ENCODE results near the gene CASP7.

Gene CASP7

DNA sequence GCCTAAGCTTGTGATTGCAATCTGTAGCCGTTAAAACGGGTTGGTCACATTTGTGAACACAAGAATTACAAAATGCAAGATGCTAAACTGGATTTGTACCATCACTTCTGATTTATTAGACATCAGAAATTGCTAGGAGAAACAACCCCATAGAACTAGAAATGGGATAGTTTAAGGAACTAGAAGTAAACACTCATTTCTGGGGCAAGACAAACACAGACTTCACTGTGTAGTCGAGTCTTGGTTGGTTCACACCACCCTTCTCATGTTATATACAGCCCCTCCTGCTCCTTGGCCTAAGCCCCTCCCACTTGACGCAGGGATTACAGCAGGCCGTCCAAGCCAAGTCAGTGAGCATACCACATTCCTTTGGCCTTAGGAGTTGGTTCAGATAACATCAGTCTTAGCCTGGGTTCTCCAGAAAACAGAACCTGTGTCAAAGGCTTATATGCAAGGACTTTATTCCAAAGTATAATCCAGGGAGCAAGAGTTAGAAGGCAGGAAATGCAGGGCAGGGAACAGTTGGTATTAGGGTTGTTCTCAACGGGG is 13.8 kb upstream of the CASP7 start:
- no peak for DNase-seq (ENCODE audit: insufficient read length, low spot score)
- no peak for FAIRE-seq

DNA sequence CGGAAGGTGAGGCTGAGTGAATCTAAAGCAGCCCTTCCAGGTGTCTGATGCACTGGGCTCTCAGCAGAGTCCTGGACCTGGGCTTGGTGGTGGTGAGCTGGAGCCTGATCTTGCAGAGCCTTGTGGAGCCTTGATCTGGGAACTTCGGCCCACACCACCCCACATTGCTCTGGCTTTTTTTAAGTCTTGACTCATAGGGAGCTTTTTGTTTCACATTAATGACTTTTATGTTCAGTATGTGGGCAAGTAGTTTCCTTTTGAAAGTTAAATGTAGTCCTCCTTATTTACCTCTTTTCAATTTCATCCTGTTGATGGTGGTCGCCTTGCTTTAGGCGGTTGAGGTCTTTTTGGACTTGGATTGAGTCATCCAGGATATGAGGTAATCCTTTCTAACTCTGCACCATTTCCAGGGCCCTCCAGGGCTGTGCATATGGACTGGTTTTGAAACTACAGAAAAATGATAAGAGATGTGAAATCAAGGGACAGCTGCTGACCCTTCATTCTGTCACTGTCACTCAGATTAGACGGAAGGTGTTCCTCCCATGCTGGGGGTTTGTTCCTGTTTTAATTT is 12.9 kb upstream of the CASP7 start:
- FAIRE-seq: no peak
- no peak for DNase-seq (ENCODE audit: insufficient read length, low spot score)

More for the DNA sequence above, 13.8 kb upstream of the CASP7 start:
- TF ChIP-seq, protein P1, sequence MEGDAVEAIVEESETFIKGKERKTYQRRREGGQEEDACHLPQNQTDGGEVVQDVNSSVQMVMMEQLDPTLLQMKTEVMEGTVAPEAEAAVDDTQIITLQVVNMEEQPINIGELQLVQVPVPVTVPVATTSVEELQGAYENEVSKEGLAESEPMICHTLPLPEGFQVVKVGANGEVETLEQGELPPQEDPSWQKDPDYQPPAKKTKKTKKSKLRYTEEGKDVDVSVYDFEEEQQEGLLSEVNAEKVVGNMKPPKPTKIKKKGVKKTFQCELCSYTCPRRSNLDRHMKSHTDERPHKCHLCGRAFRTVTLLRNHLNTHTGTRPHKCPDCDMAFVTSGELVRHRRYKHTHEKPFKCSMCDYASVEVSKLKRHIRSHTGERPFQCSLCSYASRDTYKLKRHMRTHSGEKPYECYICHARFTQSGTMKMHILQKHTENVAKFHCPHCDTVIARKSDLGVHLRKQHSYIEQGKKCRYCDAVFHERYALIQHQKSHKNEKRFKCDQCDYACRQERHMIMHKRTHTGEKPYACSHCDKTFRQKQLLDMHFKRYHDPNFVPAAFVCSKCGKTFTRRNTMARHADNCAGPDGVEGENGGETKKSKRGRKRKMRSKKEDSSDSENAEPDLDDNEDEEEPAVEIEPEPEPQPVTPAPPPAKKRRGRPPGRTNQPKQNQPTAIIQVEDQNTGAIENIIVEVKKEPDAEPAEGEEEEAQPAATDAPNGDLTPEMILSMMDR (IDR thresholded peaks at IDR 0.05; ENCODE audit: insufficient read depth, missing control alignments): no peak

DNA sequence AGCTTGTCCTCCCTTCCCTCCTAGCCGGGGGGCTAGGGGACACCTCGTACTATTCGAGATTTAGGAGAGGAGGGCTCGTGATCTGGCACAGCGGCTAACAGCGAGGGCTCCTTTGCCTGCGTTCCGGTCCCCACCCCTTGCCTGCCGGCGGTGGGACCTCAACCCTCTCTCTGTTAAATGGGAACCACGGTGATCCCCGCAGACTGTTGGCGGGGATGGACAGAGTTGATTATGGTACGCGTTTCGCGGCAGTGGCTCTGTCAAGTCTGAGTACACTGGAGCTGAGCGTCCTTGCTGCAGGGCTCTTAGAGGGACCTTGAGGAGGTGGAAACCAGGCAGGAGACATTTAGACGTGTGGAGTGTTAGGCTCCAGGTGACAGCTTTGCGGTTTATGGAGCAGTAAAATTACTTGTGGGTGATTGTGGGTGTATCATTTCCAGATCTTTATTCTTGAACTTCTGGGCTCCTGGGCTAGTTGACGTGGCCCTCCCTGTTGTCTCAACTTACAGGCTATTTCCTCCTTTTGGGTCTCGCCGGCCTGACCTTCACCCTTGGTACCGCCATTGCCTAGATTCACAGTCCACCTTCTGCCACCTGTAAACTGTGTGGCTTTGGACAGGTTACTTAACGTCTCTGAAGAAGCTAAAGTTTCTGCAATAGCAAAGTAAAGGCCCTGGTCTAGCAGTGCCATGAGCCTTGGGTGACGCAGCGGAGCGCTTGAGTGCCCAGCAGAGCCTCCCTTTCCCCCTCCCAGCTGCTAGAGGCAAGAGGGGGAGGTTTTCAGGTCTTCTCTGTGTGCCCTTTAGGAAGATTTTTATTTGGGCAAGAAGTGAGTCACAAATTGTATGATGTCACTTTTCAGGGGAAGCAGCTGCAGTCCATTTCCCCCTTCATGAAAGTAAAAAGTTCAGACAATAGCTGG is 739 bp downstream of the CASP7 start:
- DNase-seq (ENCODE audit: insufficient read length, low spot score): no peak
- TF ChIP-seq, protein P1 (IDR thresholded peaks at IDR 0.05; ENCODE audit: insufficient read depth, missing control alignments): no peak
- no peak for FAIRE-seq

More for the DNA sequence above, 12.9 kb upstream of the CASP7 start:
- TF ChIP-seq, protein P1 (IDR thresholded peaks at IDR 0.05; ENCODE audit: insufficient read depth, missing control alignments): no peak

DNA sequence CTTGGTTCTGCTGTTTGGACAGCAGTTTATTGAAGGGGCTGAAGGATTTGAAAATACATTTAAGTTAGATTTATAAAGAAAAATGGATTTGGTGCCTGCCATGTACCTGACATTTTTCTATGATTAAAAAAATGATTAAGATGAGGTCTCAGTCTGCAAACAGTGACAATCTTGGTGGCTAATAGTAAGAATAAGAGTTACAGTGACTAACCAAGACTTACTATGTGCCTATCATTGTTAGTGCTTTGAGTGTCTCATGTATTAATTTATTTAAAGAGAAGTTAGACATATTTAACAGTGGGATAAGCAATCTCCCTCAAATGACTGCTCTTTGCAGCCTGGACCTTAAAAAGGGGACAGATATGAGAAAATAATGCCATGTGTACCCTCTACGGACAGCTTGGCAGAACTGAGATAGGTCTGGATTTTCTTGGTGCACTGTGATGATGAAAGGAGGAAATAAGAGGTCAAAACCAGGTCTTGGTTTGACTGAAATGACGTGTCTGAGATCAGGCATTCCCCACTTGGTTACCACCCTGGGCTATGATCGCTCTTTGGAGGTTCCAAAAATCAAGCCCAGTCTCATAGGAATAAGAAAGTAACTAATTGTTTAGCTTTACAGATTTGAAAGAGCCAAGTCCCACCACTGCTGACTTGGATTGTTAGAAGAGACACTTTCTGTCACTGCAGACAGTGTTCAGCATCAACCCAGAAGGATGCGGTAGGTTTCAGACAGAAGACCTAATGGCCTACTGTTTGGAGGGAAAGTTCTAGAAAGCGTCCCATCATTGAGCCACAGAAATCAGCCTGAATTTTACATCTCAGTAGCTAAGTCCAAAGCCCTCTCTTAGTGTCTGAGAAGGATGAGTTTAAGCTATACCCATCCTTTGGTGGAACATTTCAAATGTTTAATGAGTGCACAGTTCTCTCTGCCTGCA is 2.1 kb downstream of the CASP7 start:
- FAIRE-seq: no peak
- TF ChIP-seq, protein P1 (IDR thresholded peaks at IDR 0.05; ENCODE audit: insufficient read depth, missing control alignments): no peak
- no peak for DNase-seq (ENCODE audit: insufficient read length, low spot score)

DNA sequence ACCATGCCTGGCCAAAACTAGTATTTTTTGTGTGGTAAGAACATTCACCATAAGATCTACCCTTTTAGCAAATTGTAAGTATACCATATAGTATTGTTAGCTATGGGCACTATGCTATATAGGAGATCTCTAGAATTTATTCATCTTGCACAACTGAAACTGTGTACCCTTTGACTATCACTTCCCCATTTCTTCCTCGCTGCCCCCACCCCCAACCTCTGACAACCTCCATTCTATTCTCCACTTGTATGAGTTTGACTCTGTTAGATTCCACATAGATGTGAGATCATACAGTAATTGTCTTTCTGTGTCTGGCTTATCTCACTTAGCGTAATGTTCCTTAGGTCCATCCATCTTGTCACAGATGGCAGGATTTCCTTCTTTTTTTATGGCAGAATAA is 3.6 kb downstream of the CASP7 start:
- FAIRE-seq (no peak), DNase-seq (ENCODE audit: insufficient read length, low spot score) (no peak)
- TF ChIP-seq, protein P1 (IDR thresholded peaks at IDR 0.05; ENCODE audit: insufficient read depth, missing control alignments): no peak

DNA sequence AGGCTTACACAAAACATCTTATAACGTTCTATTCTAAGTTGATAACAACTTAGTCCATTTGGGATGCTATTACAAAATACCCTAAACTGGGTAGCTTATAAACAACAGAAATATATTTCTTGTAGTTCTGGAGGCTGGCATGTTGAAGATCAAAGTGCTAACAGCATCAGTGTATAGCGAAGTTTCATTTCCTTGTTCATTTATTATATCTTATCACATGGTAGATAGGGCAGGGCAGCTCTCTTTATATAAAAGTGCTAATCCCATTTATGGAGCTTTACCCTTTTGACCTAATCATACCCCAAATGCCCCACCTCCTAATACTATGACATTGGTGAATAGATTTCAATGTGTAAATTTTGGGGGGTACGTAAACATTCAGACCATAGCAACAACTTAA is 6.3 kb downstream of the CASP7 start:
- TF ChIP-seq, protein P1 (IDR thresholded peaks at IDR 0.05; ENCODE audit: insufficient read depth, missing control alignments): no peak
- FAIRE-seq: no peak
- no peak for DNase-seq (ENCODE audit: insufficient read length, low spot score)
